K562 (cell line): ENCODE results near the gene ARL13B. TPM values are rescaled to one million over a fixed set of nuclear protein-coding genes. Genes with fewer than 3 reads are reported as not detected.

ENCODE experiments used
- ATAC-seq: fragments of 200-7000 bp; cut with Tn5 transposase; 3 replicates; pipeline ENCODE4 v1.9.1; 2020; ENCODE audit warnings: moderate library complexity
- BruUV-seq: library from RNA; stranded (reverse); fragments of 400-500 nt; replicated peaks from 2 replicates; lab custom pipeline; 2021; lab: Mats Ljungman, UMichigan
- CTCF ChIA-PET: fragments of 300-600 bp; formaldehyde crosslinking; extraction: SDS; loops from one replicate; lab custom pipeline; 2021; ENCODE audit warnings: low intra/inter-chr PET ratio; lab: Yijun Ruan, JAX
- POLR2A ChIA-PET: fragments of 300-600, 350-650 bp; sonication (Branson Sonifier 250); formaldehyde crosslinking; extraction: SDS; loops from one replicate; lab custom pipeline; 2021; ENCODE audit warnings: antibody characterized with exemption, inconsistent platforms; lab: Yijun Ruan, JAX
- DNase-seq, 4 experiments: peaks; one replicate each; pipeline versions ENCODE4 v3.0.0 to v3.0.0-alpha.2; 2011 to 2018; ENCODE audit warnings: low spot score in 3 of 4, mixed read lengths in 3 of 4; ENCODE audit errors: extremely low read depth in 1 of 4
- FAIRE-seq: peaks from 2 replicates; lab custom pipeline; 2011; peaks lifted over from hg19 to GRCh38; lab: Jason Lieb, UNC
- H2AFZ ChIP-seq: 2 replicates; pipeline ENCODE4 v1.6.0; 2011; ENCODE audit warnings: low read depth, low read length, control low read depth, inconsistent platforms
- H3K27ac ChIP-seq: fragments of 200-600 bp; 3 replicates; pipeline ENCODE4 v1.8.0; 2011; ENCODE audit warnings: low read depth, mild to moderate bottlenecking, control low read depth, inconsistent platforms, low read length, moderate library complexity, mixed read lengths; ENCODE audit errors: extremely low read depth
- H3K27me3 ChIP-seq, 2 experiments: fragments of 300-600 bp in 1 of 2; 2 replicates in 1 of 2; 3 replicates in 1 of 2; pipeline versions ENCODE4 v1.6.0 to v1.8.0; 2011; ENCODE audit warnings: inconsistent platforms in 2 of 2, low read length in 2 of 2, mild to moderate bottlenecking in 1 of 2, mixed read lengths in 1 of 2, moderate library complexity in 1 of 2; ENCODE audit not compliant: control insufficient read depth in 2 of 2, insufficient read depth in 2 of 2
- H3K36me3 ChIP-seq: fragments of 300-600 bp; 3 replicates; pipeline ENCODE4 v1.8.0; 2011; ENCODE audit warnings: mild to moderate bottlenecking, low read length, inconsistent platforms; ENCODE audit not compliant: control insufficient read depth, insufficient read depth
- H3K4me1 ChIP-seq, 2 experiments: fragments of 200-600 bp in 1 of 2; replicated peaks in 1 of 2; 2 replicates in 1 of 2; 3 replicates in 1 of 2; pipeline versions ENCODE4 v1.5.1 to v1.8.0; 2011; ENCODE audit warnings: inconsistent platforms in 2 of 2, low read length in 2 of 2, mild to moderate bottlenecking in 1 of 2, mixed read lengths in 1 of 2, moderate library complexity in 1 of 2; ENCODE audit not compliant: control insufficient read depth in 2 of 2, insufficient read depth in 2 of 2
- H3K4me2 ChIP-seq: 2 replicates; pipeline ENCODE4 v1.6.1; 2011; ENCODE audit warnings: low read length, control low read depth, inconsistent platforms, mixed read lengths; ENCODE audit not compliant: insufficient read depth
- H3K4me3 ChIP-seq: fragments of 200-600 bp; sonication (generic), shearing (Covaris generic); 2 replicates; pipeline ENCODE4 v1.5.1; 2016; ENCODE audit warnings: control low read depth, inconsistent platforms
- H3K79me2 ChIP-seq: fragments of 200-600 bp; 3 replicates; pipeline ENCODE4 v1.8.0; 2011; ENCODE audit warnings: low read length, inconsistent platforms; ENCODE audit not compliant: control insufficient read depth, insufficient read depth
- H3K9ac ChIP-seq, 2 experiments: 2 replicates each; pipeline versions ENCODE4 v1.6.0 to v1.6.1; 2011; ENCODE audit warnings: low read depth in 2 of 2, low read length in 2 of 2, control low read depth in 1 of 2, inconsistent platforms in 1 of 2, mild to moderate bottlenecking in 1 of 2, mixed read lengths in 1 of 2; ENCODE audit not compliant: insufficient read depth in 1 of 2
- H3K9me1 ChIP-seq: one replicate; pipeline ENCODE4 v1.6.0; 2011; ENCODE audit warnings: inconsistent platforms, mild to moderate bottlenecking, low read length, moderate library complexity; ENCODE audit not compliant: control insufficient read depth, insufficient read depth
- H3K9me3 ChIP-seq: replicated peaks from 2 replicates; pipeline ENCODE4 v1.5.1; 2011; ENCODE audit warnings: low read depth, low read length, inconsistent platforms; ENCODE audit not compliant: control insufficient read depth, insufficient read depth
- H4K20me1 ChIP-seq: replicated peaks from 2 replicates; pipeline ENCODE4 v1.6.1; 2011; ENCODE audit warnings: low read length, inconsistent platforms, mixed read lengths; ENCODE audit not compliant: control insufficient read depth, insufficient read depth
- BCOR ChIP-seq: fragments of 450-650 bp; IDR thresholded peaks from 2 replicates; pipeline ENCODE4 v1.6.1; 2016
- CBX2 ChIP-seq: fragments of 200-600 bp; sonication (generic); IDR thresholded peaks from one replicate; pipeline ENCODE4 v1.6.1; 2012; ENCODE audit warnings: mild to moderate bottlenecking, low read length, inconsistent platforms; ENCODE audit not compliant: insufficient read depth, poor library complexity, severe bottlenecking
- DLX4 ChIP-seq: fragments of 250-450 bp; sonication (Bioruptor Pico); IDR thresholded peaks from 2 replicates; pipeline ENCODE4 v1.6.1; 2021; ENCODE audit warnings: mild to moderate bottlenecking
- FOSL1 ChIP-seq: fragments of 200-800 bp; sonication (Bioruptor generic); conservative IDR thresholded peaks from 2 replicates; pipeline ENCODE4 v1.6.1; 2016; ENCODE audit warnings: missing genetic modification characterization, missing compliant biosample characterization
- HDAC3 ChIP-seq: fragments of 450-650 bp; IDR thresholded peaks from 2 replicates; pipeline ENCODE4 v1.6.1; 2018; ENCODE audit warnings: borderline replicate concordance, mild to moderate bottlenecking, moderate library complexity; ENCODE audit not compliant: partially characterized antibody
- MEF2D ChIP-seq: conservative IDR thresholded peaks from 2 replicates; pipeline ENCODE4 v1.6.1; 2016; ENCODE audit warnings: low read depth, missing genetic modification characterization, missing compliant biosample characterization
- MTA3 ChIP-seq: fragments of 450-650 bp; formaldehyde crosslinking; IDR thresholded peaks from 2 replicates; pipeline ENCODE4 v1.6.1; 2017; ENCODE audit warnings: mild to moderate bottlenecking, borderline replicate concordance
- NCOA1 ChIP-seq: fragments of 450-650 bp; IDR thresholded peaks from 2 replicates; pipeline ENCODE4 v1.6.1; 2016; ENCODE audit warnings: low read depth
- NCOA6 ChIP-seq: fragments of 450-650 bp; IDR thresholded peaks from 2 replicates; pipeline ENCODE4 v1.6.1; 2017; ENCODE audit warnings: mild to moderate bottlenecking
- NFIX ChIP-seq: fragments of 250-450 bp; sonication (Bioruptor Pico); IDR thresholded peaks from 2 replicates; pipeline ENCODE4 v1.4.0; 2020; ENCODE audit warnings: low read depth, mild to moderate bottlenecking, moderate library complexity
- POLR2AphosphoS5 ChIP-seq: IDR thresholded peaks from 2 replicates; pipeline ENCODE4 v1.6.1; 2011; ENCODE audit warnings: mild to moderate bottlenecking, low read depth, low read length, moderate library complexity; ENCODE audit not compliant: control insufficient read depth, insufficient read depth
- RAD51 ChIP-seq: fragments of 450-650 bp; IDR thresholded peaks from 2 replicates; pipeline ENCODE4 v1.7.1; 2016; ENCODE audit warnings: low read depth, mild to moderate bottlenecking, borderline replicate concordance
- ZNF436 ChIP-seq: fragments of 250-450, 450-650 bp; sonication (Bioruptor Pico); formaldehyde crosslinking; IDR thresholded peaks from 2 replicates; pipeline ENCODE4 v1.7.0; 2020; ENCODE audit warnings: mild to moderate bottlenecking
- ZNF778 ChIP-seq: fragments of 450-650 bp; formaldehyde crosslinking; IDR thresholded peaks from 2 replicates; pipeline ENCODE4 v1.4.0; 2020; ENCODE audit warnings: mild to moderate bottlenecking, moderate library complexity
- WGBS: fragments of 100-300 bp; shearing (Covaris generic); methylation state at CpG from one replicate; pipeline ENCODE4 v1.1.6; 2016; ENCODE audit warnings: low coverage, mixed read lengths; ENCODE audit not compliant: insufficient coverage; ENCODE audit errors: missing lambda C conversion rate; 5-methylcytosine and 5-hydroxymethylcytosine counted together
- in situ Hi-C: fragments of 300-500 bp; cut with MboI; formaldehyde crosslinking; loops from 4 replicates; pipeline ENCODE4 v1.15.0; 2018; ENCODE audit warnings: inconsistent platforms, mixed read lengths
- intact Hi-C: fragments of 100-400 bp; cut with micrococcal nuclease; formaldehyde crosslinking; loops from 2 replicates; pipeline ENCODE4 v1.14.2; 2022
- polyA plus RNA-seq, 8 experiments: library from polyadenylated mRNA; depleted of rRNA in 4 of 8; stranded (reverse) in 5 of 8; unstranded in 3 of 8; fragments of >200 nt; fragmentation: Nextera tagmentation in 2 of 8; fragmentation: Illumina TruSeq in 1 of 8; extraction: Ambion mirVana in 2 of 8; extraction: Trizol in 1 of 8; gene quantifications; 2 replicates each; pipeline versions ENCODE4 v1.2.1 to v1.2.3, GENCODE V29; 2011 to 2014; ENCODE audit warnings: inconsistent platforms in 1 of 8, missing spikeins in 1 of 8
- total RNA-seq, 7 experiments: library from RNA; depleted of rRNA in 6 of 7; stranded (reverse); fragments of >200 nt in 6 of 7; fragmentation: Illumina TruSeq in 2 of 7; extraction: Trizol in 2 of 7; gene quantifications; 2 replicates each; pipeline versions ENCODE4 v1.2.1 to v1.2.3, GENCODE V29; 2011 to 2021; ENCODE audit warnings: low replicate concordance in 1 of 7
- TF ChIP-seq, protein P1 (sequence below): IDR thresholded peaks from 2 replicates; pipeline ENCODE4 v1.6.1; 2011; ENCODE audit warnings: borderline replicate concordance, low read depth, mild to moderate bottlenecking, moderate library complexity, low read length; ENCODE audit not compliant: insufficient read depth, poor library complexity, severe bottlenecking
- TF ChIP-seq, protein P2 (sequence below), 2 experiments: IDR thresholded peaks; 2 replicates each; pipeline ENCODE4 v1.6.1; 2011; ENCODE audit warnings: borderline replicate concordance in 1 of 2, control low read depth in 1 of 2, low read depth in 1 of 2, low read length in 1 of 2, mild to moderate bottlenecking in 1 of 2, mixed read lengths in 1 of 2, moderate library complexity in 1 of 2; ENCODE audit not compliant: insufficient read depth in 1 of 2, insufficient read length in 1 of 2, poor library complexity in 1 of 2, severe bottlenecking in 1 of 2; ENCODE audit errors: extremely low read depth in 1 of 2
- TF ChIP-seq, protein P3 (sequence below): sonication (generic); formaldehyde crosslinking; IDR thresholded peaks from 2 replicates; pipeline ENCODE4 v1.9.0; 2022; ENCODE audit warnings: mild to moderate bottlenecking, missing genetic modification reagents

The ARL13B gene
- total and polyA plus RNA-seq, 9 of the 15 experiments (the other 6 are each of a cell fraction or from before 2014, with no cell fraction given) = 4.1 to 16.9 (median 12.2) TPM

DNA sequence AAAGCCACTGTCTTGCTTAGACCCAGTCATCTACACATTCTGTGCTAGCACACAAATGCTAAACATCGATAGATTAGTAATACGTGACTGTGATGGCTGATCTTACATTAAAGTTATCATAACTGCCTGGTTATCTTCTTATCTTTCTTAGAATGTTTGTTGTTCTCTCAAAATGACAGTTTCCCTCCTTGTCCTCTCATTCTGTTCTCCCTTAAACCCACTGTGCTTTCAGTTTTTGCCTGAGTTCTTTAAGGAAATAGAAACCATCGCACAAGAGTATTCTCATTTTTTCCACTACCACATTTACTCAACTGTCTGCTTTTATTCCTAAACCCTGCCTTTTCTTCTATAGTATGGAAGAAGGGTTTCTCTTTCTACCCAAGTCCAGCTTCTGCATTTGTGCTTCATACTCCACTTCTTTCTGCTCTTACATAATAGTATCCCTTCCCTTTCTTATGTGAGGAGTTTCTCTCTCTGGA, 31.3 kb downstream of the ARL13B start (continued):
- TF ChIP-seq FOSL1 = no peak

- no peak for DNase-seq
- H3K4me2 ChIP-seq = no peak overlapping the region
- no TSS peak for BruUV-seq
- TF ChIP-seq BCOR (no peak), ZNF436 (CRISPR knock-in tag) (no peak), ZNF778 (CRISPR knock-in tag) (no peak), NFIX (no peak), NCOA6 (no peak), MEF2D (tag) (no peak), CBX2 (no peak), HDAC3 (no peak), MTA3 (no peak), DLX4 (CRISPR knock-in tag) (no peak), NCOA1 (no peak), RAD51 (no peak), POLR2AphosphoS5 (no peak)
- TF ChIP-seq, protein P1, sequence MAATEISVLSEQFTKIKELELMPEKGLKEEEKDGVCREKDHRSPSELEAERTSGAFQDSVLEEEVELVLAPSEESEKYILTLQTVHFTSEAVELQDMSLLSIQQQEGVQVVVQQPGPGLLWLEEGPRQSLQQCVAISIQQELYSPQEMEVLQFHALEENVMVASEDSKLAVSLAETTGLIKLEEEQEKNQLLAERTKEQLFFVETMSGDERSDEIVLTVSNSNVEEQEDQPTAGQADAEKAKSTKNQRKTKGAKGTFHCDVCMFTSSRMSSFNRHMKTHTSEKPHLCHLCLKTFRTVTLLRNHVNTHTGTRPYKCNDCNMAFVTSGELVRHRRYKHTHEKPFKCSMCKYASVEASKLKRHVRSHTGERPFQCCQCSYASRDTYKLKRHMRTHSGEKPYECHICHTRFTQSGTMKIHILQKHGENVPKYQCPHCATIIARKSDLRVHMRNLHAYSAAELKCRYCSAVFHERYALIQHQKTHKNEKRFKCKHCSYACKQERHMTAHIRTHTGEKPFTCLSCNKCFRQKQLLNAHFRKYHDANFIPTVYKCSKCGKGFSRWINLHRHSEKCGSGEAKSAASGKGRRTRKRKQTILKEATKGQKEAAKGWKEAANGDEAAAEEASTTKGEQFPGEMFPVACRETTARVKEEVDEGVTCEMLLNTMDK = no peak
- TF ChIP-seq, protein P2, sequence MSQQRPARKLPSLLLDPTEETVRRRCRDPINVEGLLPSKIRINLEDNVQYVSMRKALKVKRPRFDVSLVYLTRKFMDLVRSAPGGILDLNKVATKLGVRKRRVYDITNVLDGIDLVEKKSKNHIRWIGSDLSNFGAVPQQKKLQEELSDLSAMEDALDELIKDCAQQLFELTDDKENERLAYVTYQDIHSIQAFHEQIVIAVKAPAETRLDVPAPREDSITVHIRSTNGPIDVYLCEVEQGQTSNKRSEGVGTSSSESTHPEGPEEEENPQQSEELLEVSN (IDR thresholded peaks at IDR 0.05; ENCODE audit: borderline replicate concordance in 1 of 2, extremely low read depth in 1 of 2, insufficient read depth in 1 of 2, insufficient read length in 1 of 2, low read depth in 1 of 2, low read length in 1 of 2, poor library complexity in 1 of 2, severe bottlenecking in 1 of 2) = no peak
- TF ChIP-seq, protein P3, sequence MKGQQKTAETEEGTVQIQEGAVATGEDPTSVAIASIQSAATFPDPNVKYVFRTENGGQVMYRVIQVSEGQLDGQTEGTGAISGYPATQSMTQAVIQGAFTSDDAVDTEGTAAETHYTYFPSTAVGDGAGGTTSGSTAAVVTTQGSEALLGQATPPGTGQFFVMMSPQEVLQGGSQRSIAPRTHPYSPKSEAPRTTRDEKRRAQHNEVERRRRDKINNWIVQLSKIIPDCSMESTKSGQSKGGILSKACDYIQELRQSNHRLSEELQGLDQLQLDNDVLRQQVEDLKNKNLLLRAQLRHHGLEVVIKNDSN (CRISPR knock-in tag) = no peak
- no peak overlapping the region for H3K27ac ChIP-seq
- no peaks in the 10 kb centered on the region for H3K9me3 ChIP-seq
- no peak for ATAC-seq
- CTCF ChIA-PET = no interaction called here
- H2AFZ ChIP-seq = no peak overlapping the region
- no peaks in the 10 kb centered on the region for H4K20me1 ChIP-seq
- no peaks in the 10 kb centered on the region for H3K9me1 ChIP-seq
- no peak overlapping the region for H3K9ac ChIP-seq
- POLR2A ChIA-PET = no interaction called here
- H3K4me3 ChIP-seq = no peak overlapping the region
- no peaks in the 10 kb centered on the region for H3K27me3 ChIP-seq
- H3K79me2 ChIP-seq = no peaks in the 10 kb centered on the region
- WGBS = 88% methylated on average over 1 of the region's 1 CpG
- intact Hi-C loops = no loop called here
- no peaks in the 10 kb centered on the region for H3K4me1 ChIP-seq
- FAIRE-seq = no peak
- in situ Hi-C loops = no loop called here
- 0 out of 3 replicates have a peak, but pooled peaks cover 4% of the 10 kb centered on the region for H3K36me3 ChIP-seq
Measured at GRCh38 chr3:94012185-94012584, 32.2 kb downstream of the ARL13B start.
